ENCODE results near the gene SERPINB1. TPM values are rescaled to one million over a fixed set of nuclear protein-coding genes. Genes with fewer than 3 reads are reported as not detected.

SERPINB1 gene
- total and polyA plus RNA-seq, 10 of the 15 experiments (the other 5 are each of a cell fraction or from before 2014, with no cell fraction given): 0.45 to 2.4 (median 0.83) TPM

- TF ChIP-seq CUX1 (IDR thresholded peaks at IDR 0.05; ENCODE audit: insufficient replicate concordance, low read depth, low read length) (peak; percentile 29), TBL1XR1 (IDR thresholded peaks at IDR 0.05; ENCODE audit: low read depth, low read length) (no peak), PML (IDR thresholded peaks at IDR 0.05; ENCODE audit: low read length) (no peak), POLR2A (IDR thresholded peaks at IDR 0.05; ENCODE audit: low read depth, low read length) (no peak), BCL11A (IDR thresholded peaks at IDR 0.05; ENCODE audit: low read depth, low read length) (0 out of 2 replicates have a peak, but pooled peaks have one; percentile 20), ATF7 (IDR thresholded peaks at IDR 0.05; ENCODE audit: low read depth) (peak; percentile 58), BACH1 (IDR thresholded peaks at IDR 0.05; ENCODE audit: borderline replicate concordance) (no peak), SP1 (IDR thresholded peaks at IDR 0.05; ENCODE audit: low read depth, low read length) (no peak), STAT3 (IDR thresholded peaks at IDR 0.05; ENCODE audit: low read depth, low read length) (no peak), ELK1 (IDR thresholded peaks at IDR 0.05; ENCODE audit: low read depth, low read length) (no peak), YBX1 (IDR thresholded peaks at IDR 0.05) (no peak), POLR2AphosphoS2 (IDR thresholded peaks at IDR 0.05; ENCODE audit: low read depth, low read length) (no peak), KDM1A (IDR thresholded peaks at IDR 0.05; ENCODE audit: borderline replicate concordance) (no peak), PAX5 (IDR thresholded peaks at IDR 0.05; ENCODE audit: borderline replicate concordance, low read depth, low read length) (no peak), RUNX3 (IDR thresholded peaks at IDR 0.05; ENCODE audit: low read length) (peak; percentile 40), POU2F2 (IDR thresholded peaks at IDR 0.05; ENCODE audit: borderline replicate concordance, low read depth, low read length) (no peak), SKIL (IDR thresholded peaks at IDR 0.05; ENCODE audit: low read depth, poor library complexity, severe bottlenecking) (peak; percentile 32), MYC (IDR thresholded peaks at IDR 0.05; ENCODE audit: insufficient read depth, insufficient read length, insufficient replicate concordance, low read length, severe bottlenecking) (no peak)
Measured at GRCh38 chr6:2872423-2873358, 31.0 kb upstream of the SERPINB1 start (continued).
